Gastrocnemius medialis (tissue), 4 donors: ENCODE data around the gene DUXB.

Experiments used
- CTCF ChIP-seq, 5 experiments: fragments of 450-650 bp in 3 of 5; fragments of 200-600 bp in 2 of 5; sonication (generic) in 2 of 5; IDR thresholded peaks in 4 of 5; conservative IDR thresholded peaks in 1 of 5; 1 replicate in 4 of 5; 2 replicates in 1 of 5; pipeline ENCODE4 v1.5.1; 2016 to 2019; ENCODE audit warnings: antibody characterized with exemption in 5 of 5, mild to moderate bottlenecking in 3 of 5, moderate library complexity in 3 of 5
- POLR2A ChIP-seq, 2 donors: fragments of 450-650 bp; IDR thresholded peaks; one replicate each; pipeline ENCODE4 v1.6.1; 2017; ENCODE audit warnings: antibody characterized with exemption in 2 of 2, mild to moderate bottlenecking in 2 of 2, moderate library complexity in 2 of 2

- TF ChIP-seq CTCF (IDR thresholded peaks at IDR 0.05 in 4 of 5, conservative IDR thresholded peaks at IDR 0.05 in 1 of 5) = no peak
- no peak for TF ChIP-seq POLR2A (IDR thresholded peaks at IDR 0.05)
Observed at GRCh38 chr16:75648265-75649076, 52.8 kb downstream of the DUXB start.
